DMS53 treated with DMSO at 0.1 percent for 48 hours (cell line): Measurements from ENCODE around the gene ZIC5.
"Not testable (repeated sequence)": the region's sequence is repeated elsewhere in the genome, so short reads cannot be mapped to it uniquely, and the experiment has no call there.

Experiments used
- DNase-seq: peaks from one replicate; lab custom pipeline; 2025; ENCODE audit not compliant: unreplicated experiment; lab: John Stamatoyannopoulos, UW

Gene ZIC5

DNA sequence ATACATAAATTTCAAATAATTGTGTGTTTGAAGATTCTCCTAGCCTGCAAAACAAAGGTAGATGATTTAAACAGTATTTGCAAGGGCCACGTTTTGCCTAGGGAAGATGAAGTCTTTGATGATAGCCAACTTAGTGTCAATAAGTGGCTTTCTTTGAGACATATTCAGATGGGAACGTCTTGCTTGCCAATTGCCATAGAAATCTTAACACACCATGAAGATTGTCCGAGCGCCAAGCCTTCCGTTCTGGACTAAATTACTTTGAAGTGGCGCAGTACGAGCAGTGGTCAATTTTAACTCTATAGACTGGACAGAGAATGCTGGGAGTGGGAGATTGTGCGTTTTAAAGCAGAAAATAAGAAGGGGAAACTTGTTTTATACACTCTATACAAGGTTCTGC is 9.9 kb downstream of the ZIC5 start:
- no peak for DNase-seq

DNA sequence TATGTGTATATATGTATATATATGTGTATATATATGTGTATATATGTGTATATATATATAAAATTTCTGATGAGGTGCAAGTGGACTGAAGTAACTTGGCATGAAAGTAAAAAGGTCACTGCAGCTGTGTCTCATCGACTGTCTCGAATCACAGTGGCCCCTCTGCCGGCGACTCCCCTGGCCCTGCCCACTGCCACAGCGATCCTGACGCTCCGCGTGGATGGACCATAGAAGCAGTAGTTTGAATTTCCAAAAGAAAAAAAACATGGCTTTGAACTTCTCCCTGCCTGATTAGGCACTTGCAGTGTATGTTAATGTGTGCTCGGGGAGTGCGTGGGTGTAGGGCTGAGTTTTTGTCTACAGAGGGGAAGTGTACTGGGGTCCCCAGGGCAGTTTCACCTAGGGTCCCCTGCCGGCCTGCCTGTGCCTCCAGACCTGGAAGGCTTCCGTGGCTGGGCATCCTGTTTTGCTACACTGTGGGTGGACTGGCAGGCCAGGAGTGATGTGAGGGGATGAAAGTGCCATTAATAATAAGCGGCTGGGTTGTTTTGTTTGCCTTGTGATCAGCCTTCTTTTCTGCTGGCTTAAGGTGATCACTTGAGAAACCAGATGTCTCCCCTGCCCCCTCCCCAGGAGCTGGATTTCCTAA is 10.8 kb downstream of the ZIC5 start:
- no peak for DNase-seq

DNA sequence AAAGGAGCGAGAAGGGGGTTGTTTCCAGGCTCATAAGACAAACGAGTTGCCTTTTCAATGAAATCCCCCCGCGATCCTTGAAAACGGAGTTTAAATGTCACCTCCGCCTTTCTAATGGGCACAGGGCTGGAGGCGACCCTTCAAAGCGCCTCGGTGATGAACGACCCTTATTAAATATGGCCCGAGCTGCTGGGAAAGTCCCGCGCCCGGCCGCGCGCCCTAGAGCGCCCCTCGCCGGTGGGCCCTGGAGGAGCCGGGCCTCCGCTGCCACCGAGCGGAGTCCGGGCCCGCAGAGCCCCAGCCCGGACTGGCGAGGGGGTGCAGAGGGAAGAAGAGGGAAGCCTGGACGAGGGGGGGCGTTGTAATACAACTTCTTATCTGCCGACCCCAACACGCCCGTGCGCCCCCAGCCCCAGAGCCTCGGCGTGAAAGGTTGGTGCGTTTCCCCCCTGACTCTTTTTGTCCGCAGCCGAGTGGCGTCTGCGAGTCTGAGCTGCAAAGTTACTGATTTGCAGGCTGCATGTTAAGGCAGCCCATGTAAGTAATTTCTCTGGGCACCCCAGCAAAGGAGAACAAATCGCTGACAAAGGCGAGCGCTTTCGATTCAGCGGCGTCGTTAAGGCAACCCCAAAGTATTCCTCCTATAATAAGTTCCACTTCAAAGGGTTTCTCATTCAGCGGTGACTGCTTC is 11.9 kb downstream of the ZIC5 start:
- DNase-seq, result no peak

DNA sequence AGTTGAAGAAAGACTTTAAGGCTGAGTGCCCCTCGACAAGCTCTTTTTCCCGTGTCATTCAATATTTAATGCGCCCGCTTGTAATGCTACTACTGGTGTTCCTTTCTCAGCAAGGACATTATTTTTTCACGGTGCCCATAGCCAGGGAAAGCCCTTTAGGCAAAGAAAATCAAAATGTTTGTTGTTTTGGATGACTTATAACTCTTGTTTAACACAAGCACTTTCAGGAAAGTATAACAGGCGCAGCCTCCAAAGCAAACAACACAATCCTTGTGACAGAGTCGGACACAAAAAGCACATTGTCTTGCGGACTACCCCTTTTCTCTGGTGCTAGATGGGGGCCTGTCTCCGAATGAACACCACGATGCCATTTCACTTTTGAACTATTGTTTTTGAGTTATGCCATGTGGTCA is 12.4 kb downstream of the ZIC5 start:
- no peak for DNase-seq

DNA sequence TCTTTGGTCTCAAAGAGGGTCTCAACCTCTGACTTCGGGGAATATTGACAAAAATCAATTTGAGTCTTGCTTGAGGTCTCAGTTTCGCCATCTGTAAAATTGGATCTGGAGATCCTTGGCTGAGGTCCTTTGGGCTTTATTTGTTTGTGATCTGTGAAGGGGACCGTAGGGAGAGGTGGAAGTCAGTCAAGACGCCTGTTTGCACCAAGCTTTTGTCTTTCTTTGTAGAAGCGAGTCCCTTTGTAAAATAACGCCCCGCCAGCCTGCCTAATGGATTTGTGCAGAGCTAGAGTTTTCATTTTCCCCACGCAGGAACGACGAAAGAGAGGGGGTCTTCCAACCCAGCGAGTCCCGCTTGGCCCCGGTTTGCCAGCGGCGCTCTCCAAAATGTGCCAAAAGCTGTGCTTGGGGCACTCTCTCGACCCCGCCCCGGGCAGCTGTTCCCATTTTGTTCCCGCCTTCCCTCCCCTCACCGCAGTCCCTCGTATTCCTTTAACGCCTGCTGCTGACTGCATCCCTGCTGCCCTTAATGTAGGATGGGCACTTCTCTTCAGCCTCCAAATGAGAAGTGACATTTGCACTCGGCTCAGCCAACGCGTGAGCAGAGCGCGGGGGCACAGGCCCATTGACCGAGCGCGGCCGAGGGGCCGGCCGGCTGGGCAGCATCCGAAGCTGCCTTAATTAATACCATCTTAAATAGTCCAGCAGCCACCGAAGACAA is 13.0 kb downstream of the ZIC5 start:
- no peak for DNase-seq

DNA sequence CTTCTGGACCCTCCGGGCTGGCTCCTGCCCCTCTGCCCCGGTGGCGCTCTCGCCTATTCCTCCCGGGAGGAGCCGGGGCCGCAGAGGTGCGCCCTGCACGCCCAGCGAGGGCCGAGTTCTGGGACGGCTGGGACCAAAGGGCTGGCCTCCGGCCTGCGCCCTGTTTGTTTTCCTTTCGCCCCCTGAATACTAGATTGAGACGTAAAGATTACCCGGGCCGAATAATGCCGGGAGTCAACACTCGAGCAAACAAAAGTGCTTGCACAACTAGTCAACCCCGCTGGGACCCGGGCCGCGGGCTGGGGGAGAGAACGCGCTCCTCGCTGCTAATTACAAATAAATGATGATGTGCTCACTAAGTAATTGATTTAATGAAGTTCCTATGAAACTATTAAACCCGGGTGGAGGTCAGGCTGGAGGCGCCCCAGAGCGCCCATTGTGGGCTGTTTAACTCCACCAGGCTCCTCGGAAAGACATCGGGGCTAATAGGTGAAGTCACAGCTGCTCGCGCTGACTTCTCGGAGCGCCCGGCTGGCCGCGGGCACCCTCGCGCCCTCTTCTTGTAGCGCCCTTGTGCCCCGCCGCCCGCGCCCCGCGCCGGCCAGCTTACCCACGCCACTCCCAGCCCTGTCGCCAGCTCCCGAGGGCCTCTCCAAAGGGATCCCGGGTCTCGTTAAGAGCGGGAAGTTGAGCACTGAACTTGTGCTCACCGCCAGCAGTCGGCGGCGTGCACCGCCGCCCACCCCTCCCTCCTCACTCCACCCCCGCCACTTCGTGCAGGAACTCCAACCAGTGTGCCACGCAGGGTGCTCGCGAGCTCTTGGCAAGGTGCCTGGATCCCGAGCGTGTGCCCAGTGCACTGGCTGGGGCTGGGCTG is 14.9 kb downstream of the ZIC5 start:
- no peak for DNase-seq

DNA sequence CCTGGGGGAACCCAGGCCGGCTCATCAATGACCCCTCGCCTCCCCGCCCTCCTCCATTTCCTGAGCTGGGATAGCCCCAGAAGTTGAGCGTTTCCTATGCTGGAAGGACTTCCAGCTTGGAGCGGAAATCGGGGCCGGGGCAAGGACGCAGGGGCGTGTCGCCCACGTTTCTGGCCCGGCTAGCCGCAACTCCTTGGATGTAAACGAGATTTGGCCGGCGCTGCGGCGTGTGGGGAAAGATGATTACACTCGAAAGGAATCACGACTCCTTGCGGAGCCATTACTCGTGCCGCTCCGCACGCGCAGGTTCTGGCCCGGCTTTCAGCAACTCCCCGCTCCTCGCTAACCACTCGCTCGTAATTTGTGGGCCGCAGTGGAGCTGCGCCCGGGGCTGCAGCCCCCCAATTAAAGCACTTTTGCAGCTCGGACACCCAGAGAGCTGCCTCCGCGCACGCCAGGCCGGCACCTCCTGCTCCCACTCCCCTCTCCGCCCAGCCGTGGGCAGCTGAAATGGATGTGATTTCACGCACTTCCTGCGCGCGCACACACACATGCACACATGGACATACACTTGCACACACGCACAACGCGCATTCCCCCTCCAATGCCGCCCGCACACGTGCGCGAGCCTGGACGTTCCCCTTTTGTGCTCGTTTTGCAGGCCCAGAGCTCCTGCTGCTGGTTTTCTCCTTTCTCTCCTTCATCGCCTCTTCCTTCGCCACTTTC is 15.7 kb downstream of the ZIC5 start:
- DNase-seq, result no peak

DNA sequence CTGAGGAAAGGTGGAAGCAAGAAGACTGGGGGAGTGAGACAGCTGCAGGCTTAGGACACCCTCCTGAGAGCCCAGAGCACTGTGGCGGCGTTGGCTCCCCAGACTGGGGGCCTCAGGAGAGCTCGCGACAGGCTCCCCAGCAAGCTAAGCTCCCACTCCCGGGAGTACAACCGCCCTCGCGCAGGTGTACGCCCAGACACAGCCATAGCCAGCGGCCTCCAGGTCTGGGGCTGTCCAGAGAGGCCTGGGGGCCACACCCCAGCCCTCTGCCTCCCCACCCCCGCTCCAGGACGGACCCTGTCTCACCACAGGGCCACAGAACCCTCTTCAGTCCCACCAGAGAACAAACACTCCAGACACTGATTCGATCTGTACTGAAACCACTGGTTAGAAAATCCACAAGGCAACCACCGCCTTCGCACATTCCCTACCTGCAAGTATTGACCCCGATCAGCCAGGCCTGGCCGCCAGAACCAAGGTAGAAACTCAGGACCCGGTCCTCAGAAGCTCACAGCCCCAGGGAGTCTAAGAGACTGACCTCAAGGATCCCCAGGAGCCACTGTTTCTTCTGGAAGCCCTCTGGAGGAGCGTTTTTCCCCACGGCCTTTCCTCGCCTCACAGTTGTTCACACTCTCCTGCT is 16.3 kb downstream of the ZIC5 start:
- DNase-seq, result no peak

DNA sequence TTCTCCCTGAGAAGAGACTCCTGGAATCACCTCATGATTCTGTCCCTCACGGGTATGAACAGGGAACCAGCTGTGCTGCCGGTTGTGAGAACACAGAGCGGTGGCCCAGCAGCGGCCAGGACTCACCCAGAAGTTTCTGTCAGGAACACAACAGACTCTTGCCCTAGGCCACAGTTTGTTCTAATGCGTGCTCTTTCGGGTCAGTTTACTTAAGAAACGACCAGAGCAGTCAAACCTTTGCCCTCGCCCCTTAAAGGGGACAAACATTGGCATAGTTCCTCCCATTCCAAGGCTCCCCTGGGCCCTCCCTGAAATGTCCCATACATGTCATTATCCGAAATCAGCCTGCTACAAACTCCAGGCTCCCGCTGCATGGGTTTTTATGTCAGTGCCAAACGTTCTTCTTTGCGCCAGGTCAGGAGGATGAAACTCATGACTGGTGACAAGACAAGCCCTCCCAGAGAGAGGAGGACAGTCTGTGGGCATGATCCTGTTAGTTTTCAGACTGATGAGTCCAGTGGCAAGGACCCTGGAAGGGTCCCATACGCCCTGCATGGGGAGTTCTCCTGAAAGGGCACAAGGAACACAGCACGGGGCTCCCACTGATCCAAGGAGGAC is 18.3 kb downstream of the ZIC5 start:
- no peak for DNase-seq

DNA sequence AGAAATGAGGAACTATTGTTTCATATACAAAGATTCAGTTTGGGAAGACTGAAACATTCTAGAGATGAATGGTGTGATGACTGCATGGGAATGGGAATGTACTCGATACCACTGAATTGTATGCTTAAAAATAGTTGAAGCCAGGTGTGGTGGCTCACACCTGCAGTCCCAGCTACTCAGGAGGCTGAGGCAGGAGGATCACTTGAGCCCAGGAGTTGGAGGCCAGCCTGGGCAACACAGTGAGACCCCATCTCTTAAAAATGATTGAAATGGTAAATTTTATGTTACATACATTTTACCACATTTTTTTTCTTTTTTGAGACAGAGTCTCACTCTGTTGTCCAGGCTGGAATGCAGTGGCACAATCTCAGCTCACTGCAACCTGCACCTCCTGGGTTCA is 19.9 kb downstream of the ZIC5 start:
- not testable (repeated sequence) for DNase-seq

DNA sequence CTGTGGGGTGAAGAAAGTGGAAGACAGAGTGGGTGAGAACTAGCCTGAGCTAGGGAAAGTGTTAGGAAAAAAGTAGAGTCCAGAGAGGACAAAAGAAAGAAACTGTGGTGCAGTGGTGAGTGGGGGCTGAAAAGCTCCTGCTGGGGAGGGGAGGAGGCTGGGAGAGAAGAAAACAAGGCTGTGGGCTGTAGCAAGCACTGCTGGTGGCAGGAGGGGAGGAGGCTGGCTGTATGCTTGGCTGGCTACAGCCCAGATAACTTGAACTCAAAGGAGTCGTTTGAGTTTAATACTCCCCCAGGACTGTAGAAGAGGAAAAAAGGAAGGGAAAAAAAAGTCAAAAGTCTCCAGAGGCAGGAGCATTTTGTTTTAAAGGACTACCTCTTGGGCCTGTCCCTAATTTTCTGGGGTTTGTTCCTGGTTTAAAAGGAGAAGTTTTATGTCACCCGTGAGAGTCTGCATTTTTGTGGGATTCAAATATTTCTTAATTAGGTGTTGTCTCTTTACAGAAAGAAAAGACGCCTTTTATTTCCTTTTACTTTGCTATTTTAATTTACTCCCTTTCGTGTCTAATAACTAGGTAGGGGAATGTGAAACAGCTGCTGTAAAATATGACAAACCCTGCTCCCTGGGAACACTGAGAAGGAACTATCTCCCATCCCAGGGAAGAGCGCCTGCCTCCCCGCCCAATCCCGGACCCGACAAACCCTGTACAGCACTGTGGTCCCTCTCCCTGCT is 21.7 kb downstream of the ZIC5 start:
- no peak for DNase-seq

DNA sequence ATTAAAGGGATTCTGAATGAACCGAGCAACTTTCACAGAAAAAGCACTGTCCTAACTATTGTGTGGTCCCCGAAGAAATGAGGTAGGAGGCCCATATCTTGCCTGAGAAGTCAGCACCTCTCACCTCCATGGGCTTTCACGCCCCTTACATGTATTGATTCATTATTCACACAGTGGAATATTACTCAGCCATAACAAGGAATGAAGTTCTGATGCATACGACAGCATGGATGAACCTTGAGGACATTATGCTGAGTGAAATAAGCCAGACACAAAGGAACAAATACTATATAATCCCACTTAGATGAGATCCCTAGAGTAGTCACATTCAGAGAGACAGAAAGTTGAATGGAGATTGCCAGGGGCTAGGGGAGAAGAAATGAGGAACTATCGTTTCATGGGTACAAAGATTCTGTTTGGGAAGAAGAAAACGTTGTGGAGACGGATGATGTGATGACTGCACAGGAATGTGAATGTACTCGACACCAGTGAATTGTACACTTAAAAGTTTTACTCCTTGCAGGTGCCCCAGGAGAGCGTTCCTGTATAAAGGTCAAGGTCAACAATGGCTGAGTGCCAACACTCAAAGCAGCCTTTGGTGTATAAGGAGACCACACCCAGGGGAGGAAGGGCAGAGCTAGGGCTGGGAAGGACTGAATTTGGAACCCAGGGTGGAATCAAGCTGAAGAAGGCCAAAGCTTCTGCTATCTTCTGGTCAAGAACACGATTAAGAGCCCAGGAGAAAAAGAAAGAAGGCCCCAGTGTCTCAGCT is 22.5 kb downstream of the ZIC5 start:
- DNase-seq, result no peak

DNA sequence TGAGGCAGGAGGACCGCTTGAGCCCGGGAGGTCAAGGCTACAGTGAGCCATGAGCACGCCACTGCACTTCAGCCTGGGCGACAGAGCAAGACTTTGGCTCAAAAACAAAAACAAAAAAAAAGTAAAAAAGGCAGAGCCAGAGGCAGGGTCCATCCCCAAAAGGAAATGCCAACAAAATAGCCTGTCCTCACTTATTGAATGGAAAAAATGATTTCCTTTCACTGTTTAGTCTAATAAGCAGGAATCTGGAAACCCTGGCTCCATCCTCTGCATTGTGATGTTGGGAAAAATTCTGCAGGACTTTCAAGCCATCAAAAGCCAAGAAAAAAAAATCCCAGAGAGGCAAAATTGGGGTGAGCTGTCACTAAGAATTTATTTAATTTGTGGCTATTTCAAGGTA is 23.2 kb downstream of the ZIC5 start:
- no peak for DNase-seq

DNA sequence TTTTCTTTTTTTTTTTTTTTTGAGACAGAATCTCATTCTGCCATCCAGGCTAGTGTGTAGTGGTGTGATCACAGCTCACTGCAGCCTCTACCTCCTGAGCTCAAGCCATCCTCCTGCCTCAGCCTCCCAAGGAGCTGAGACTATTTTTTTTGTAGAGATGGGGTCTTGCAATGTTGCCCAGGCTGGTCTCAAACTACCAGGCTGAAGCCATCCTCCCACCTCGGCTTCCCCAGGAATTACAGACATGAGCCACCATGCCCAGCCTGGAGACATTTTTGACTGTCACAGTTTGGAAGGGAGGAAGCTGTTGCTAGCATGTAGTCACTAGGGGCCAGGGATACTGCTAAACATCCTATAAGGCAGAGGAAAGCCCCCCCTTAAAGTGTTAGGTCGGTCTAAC is 23.9 kb downstream of the ZIC5 start:
- DNase-seq, result no peak

DNA sequence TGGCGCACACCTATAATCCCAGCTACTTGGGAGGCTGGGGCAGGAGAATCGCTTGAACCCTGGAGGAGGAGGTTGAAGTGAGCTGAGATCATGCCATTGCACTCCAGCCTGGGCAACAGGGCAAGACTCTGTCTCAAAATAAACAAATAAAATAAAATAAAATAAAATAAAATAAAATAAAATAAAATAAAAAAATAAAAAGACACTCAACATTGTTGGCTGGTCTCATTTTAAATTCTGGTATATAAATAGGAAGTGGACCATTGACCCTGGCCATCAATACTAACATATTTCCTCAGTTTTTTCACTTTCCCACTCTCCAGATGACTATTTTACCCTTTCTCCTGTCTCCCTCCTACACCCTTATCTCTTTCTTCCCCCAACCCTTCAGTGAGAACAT is 26.1 kb downstream of the ZIC5 start:
- not testable (repeated sequence) for DNase-seq

DNA sequence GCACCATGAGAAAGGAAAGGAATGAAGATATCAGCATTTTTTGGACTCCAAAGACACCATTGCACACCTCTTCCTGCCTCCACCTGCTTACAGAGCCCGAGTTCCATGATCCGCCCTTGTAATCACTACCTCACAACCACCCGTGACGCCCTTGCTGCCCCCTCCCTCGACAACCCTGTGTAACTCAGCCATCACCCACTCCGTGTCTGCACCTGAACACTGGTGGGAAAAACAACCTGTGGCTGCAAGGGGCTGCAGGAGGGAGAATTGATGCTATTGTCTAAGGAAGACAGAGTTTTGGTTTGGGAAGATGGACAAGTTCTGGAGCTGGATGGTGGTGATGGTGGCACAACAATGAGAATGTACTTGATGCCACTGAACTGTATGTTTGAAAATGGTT is 27.0 kb downstream of the ZIC5 start:
- no peak for DNase-seq

DNA sequence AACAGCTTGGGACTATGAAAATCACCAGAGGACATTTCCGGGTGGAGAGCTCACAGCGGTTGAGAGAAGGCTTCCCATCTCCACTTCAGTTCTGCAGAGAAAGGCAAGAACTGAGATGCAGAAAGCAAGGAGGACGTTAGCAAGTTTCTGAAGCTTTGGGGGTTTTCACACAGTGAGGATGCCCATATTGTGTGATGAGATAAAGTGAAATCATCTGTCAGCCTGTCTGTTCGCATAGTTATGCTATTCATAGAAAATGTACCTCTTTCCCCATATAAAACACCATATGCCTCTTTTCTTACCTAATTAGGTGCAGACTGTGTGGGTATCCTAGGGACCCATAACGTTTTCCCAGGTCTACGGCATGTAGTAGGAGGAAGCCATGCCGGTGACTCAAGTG is 27.5 kb downstream of the ZIC5 start:
- DNase-seq, result no peak

DNA sequence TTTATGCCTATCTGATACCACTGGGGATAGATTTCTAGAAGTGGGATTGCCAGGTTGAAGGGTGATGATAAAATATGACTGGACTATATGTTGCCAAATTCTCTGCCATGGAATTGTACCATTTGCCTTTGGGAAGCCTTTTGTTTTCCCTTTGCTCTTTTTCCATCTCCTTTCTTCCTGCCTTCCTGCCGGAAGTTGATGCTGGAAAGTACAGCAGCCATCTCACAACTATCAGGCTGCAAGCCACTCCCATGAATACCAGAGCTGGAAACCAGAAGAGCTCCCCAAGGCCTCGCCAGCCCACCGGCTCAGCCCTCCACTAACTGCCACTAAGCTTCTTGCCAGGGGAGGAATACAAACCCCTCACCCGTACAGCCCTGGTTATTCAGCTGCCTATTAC is 29.7 kb downstream of the ZIC5 start:
- no peak for DNase-seq
